GM18520 (cell line): ENCODE data around the gene JARID2.

ENCODE experiments used
- ATAC-seq: cut with Tn5 transposase; IDR thresholded peaks from one replicate; pipeline ENCODE4 v1.9.1; 2021; ENCODE audit not compliant: unreplicated experiment

The JARID2 gene

DNA sequence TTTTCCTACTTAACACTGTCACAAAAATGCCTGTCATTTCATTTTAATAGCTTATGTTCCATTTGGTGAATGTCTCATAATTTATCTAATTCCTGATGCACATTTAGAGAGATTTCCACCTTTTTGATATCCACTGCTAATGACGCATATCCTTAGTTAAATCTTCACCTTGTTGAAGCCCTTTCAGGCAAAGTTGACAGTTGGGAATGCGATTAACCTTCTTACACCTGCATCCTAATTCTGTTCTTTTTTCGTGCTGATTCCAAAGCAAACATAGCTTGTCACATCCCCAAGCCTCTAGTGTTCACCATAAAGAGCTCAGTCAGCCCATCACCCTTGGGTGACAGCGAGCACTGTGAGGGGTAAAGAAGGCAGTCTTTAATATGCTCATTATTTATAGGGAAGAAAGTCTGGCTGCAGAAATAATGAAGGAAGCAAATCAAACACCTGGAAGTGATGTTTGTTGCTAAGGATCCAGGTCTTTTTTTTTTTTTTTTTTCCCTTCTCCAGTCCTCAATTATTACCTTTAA lies 211.3 kb downstream of the JARID2 start:
- no peak for ATAC-seq

- no peak for ATAC-seq
Measured at GRCh38 chr6:15458021-15458459, 212.2 kb downstream of the JARID2 start.

- no peak for ATAC-seq
Measured at GRCh38 chr6:15460110-15460727, 214.3 kb downstream of the JARID2 start.

GRCh38 chr6:15461127-15461944 lies 215.5 kb downstream of the JARID2 start:
- ATAC-seq: no peak

GRCh38 chr6:15462256-15462655 lies 216.4 kb downstream of the JARID2 start:
- no peak for ATAC-seq

DNA sequence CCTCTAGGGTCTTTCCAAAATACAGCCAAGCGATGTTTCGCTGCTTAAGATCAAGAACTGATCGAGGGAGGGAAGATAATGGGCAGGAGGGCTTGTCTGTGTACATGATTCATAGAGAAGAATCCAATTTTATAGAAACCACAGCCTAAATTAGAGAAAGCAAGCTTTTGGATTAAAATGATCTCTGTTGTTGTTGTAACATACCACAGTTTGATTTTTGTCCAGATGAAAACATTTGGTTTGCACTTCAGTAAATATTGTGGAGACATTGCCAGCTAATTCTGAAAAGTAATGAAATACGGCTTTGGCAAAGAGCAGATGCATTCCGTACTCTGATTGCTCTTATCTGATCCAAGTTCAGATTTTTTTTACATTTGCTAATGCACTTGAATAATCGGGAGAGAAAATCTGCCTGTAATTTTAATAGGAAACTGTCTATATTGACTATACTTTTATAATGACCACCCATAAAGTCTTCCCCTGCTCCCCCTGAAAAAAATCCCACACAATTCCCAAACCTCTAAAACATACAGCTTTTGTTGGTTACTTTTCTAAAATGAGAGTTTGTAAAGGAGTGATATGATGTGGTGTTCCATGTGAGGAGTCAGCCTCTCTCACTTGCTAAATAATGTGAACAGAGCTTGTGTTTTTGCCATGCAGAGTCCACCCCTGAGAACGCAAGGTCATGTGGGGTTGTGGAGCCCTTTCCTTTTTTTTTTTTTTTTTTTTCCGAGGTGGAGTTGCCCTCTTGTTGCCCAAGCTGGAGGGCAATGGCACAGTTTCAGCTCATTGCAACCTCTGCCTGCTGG lies 217.1 kb downstream of the JARID2 start:
- ATAC-seq: no peak

GRCh38 chr6:15464211-15464725 lies 218.4 kb downstream of the JARID2 start:
- no peak for ATAC-seq

- ATAC-seq: no peak
Measured at GRCh38 chr6:15465212-15465611, 219.3 kb downstream of the JARID2 start.

DNA sequence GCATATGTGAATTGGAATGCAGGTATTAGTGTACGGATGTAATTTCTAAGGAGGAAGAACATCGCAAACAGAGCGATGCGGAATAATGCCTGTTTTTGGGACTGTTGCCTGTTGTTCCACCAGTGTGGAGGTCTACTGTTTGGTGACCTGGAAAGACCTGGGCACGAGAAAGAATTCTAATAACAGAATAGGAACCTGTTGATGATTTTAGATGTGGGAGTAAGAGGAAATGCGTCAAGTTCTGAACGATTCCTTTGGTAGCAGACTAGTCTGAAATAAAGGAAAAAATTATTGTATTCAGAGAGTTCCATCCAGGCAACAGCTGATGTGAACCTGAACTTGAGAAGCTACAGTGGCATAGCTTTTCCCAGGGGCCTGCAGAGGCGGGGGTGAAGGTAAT lies 224.9 kb downstream of the JARID2 start:
- no peak for ATAC-seq

GRCh38 chr6:15472621-15473020 lies 226.8 kb downstream of the JARID2 start:
- no peak for ATAC-seq

DNA sequence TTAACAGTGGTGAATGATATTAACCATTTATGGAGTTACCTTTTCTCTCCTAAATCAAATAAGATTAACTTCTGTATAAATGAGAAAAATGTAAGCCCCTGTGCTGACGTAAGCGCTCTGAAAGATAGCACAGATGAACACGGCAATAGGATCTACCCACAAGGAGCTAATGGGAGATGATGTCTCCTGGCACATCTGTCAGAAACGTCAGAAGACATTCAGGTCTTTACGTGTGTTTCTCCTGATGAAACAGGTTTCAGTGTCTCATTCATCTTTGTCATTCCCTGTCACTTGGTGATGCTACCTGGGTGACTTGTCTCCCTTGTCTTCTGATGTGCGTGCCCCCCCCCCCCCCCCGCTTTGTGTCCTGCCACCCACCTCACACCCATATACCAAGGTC lies 227.3 kb downstream of the JARID2 start:
- no peak for ATAC-seq

DNA sequence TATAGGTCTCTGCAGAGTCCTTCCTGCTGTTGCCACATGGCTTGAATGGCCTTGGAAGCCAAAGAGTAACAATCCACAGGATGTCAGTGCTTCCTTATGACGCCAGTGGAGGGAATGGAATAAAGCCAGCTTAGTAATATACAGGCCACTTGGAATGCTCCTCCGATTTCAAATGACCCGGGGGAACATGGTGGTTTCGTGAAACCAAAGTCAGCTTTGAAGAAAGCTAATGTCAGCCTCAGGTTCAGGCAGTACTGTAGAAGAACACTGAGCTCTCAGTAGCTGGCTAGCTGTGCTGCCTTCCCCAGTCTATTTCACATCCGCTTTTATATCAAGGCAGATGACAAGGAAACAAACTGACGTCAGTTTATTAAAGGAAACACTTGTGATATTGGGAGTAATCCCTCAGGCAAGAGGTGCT lies 227.9 kb downstream of the JARID2 start:
- ATAC-seq: no peak

DNA sequence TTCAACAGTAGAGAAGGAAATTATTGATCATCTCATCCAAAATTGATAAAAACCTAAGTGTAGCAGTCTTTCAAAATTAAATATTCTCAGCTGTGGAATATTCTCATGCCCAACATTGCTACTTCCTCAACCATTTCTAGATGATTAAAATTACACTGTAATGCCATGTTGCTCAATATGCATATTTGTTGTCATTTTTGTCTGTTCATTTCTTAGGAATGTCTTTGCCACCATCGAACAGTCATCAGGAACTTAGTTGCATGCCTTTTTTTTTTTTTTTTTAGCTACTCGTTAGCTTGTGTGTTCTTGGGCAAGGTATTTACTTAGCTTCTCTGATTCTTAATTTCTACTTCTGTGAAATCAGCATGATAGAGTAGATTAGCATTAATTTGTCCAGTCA lies 228.3 kb downstream of the JARID2 start:
- no peak for ATAC-seq

- ATAC-seq: no peak
Measured at GRCh38 chr6:15475261-15475660, 229.4 kb downstream of the JARID2 start.

- no peak for ATAC-seq
Measured at GRCh38 chr6:15475872-15476271, 230.0 kb downstream of the JARID2 start.

DNA sequence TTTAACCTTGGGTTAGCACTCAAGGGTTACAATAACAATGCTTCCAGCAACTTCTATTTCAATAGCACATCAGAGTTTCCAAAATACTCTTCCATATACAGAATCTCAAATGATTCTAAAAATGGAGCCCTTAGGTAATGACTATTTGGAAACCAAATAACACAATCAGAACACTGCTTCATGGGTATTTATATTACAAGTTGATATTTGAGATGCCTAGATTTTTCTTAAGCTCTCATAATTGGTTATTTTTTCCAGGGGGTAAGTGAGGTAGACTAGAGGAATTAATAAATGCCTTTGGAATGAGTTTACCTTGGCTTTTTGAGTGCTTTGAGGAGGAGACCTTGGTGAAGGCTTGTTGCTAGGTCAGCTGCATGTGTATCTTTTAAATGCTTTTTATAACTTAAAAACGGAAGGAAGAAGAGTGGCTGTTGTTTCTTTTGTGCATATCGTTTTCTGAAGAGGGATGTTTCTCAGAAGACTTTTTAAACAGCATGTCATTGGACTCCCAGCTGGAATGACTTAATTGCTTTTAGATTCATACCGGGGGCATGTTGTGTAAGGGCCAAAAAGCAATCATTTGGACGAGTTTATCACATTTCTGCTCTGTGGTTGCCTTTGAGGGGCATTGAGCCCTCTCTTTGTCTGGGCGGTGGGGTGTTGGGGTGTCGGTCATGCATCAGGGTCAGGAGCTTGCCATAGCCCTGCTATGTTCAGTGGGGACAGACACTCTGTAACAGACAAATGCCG lies 230.9 kb downstream of the JARID2 start:
- ATAC-seq: no peak

GRCh38 chr6:15477746-15478145 lies 231.9 kb downstream of the JARID2 start:
- ATAC-seq: no peak

GRCh38 chr6:15479761-15480160 lies 233.9 kb downstream of the JARID2 start:
- ATAC-seq: no peak

DNA sequence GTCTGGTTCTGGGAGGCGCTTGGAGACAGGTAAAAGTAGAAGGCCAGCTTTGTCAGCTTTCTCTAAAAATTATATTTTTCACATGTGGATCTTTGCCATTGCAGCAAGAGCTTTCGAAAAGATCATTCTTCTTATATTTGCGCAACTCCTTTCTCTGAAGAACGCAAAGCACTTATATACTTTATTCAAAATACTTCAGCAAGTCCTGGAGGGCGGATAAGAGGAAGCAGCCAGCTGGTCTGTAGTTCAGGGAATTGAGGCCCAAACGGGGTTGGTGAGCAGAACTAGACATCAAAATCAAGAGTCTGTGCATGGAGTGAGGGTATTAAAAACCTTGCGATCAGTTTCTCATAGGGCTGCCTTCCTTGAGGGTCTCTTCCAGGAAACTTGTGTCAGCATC lies 234.7 kb downstream of the JARID2 start:
- no peak for ATAC-seq
